HepG2 (cell line): ENCODE results near the gene CLDN24. TPM values are rescaled to one million over a fixed set of nuclear protein-coding genes. Genes with fewer than 3 reads are reported as not detected.

Experiments used
- FOXC1 ChIP-seq: sonication (generic); formaldehyde crosslinking; IDR thresholded peaks from 2 replicates; pipeline ENCODE4 v1.8.0; 2022; ENCODE audit warnings: mild to moderate bottlenecking, missing genetic modification reagents, borderline replicate concordance
- MAFG ChIP-seq: sonication (generic); formaldehyde crosslinking; IDR thresholded peaks from 2 replicates; pipeline ENCODE4 v1.5.1; 2020; ENCODE audit warnings: mild to moderate bottlenecking, missing genetic modification reagents
- SAP130 ChIP-seq: IDR thresholded peaks from 2 replicates; pipeline ENCODE4 v1.6.1; 2016; ENCODE audit warnings: low read depth
- ZFP36L1 ChIP-seq: sonication (generic); formaldehyde crosslinking; IDR thresholded peaks from 2 replicates; pipeline ENCODE4 v1.8.0; 2022; ENCODE audit warnings: mild to moderate bottlenecking, missing genetic modification reagents, moderate library complexity
- ZNF264 ChIP-seq: sonication (generic); formaldehyde crosslinking; IDR thresholded peaks from 2 replicates; pipeline ENCODE4 v1.4.0; 2020; ENCODE audit warnings: missing genetic modification reagents
- polyA plus RNA-seq, 8 experiments: library from polyadenylated mRNA; depleted of rRNA in 3 of 8; stranded (reverse) in 7 of 8; unstranded in 1 of 8; fragments of >200 nt; fragmentation: Illumina TruSeq in 4 of 8; extraction: Trizol in 4 of 8; gene quantifications; 2 replicates each; pipeline versions ENCODE4 v1.2.1 to v1.2.3, GENCODE V29; 2011 to 2016; ENCODE audit warnings: low read depth in 4 of 8, missing spikeins in 1 of 8, mixed read lengths in 1 of 8; ENCODE audit not compliant: insufficient read depth in 1 of 8
- total RNA-seq, 5 experiments: library from RNA; depleted of rRNA; stranded (reverse); fragments of >200 nt; fragmentation: Illumina TruSeq; extraction: Trizol; gene quantifications; 2 replicates each; pipeline ENCODE4 v1.2.3, GENCODE V29; 2016; ENCODE audit warnings: low read depth in 1 of 5
- TF ChIP-seq, protein P1 (sequence below): sonication (generic); formaldehyde crosslinking; IDR thresholded peaks from 2 replicates; pipeline ENCODE4 v1.5.1; 2020; ENCODE audit warnings: mild to moderate bottlenecking, missing genetic modification reagents, borderline replicate concordance
- TF ChIP-seq, protein P2 (sequence below): sonication (generic); formaldehyde crosslinking; IDR thresholded peaks from 2 replicates; pipeline ENCODE4 v1.4.0; 2020; ENCODE audit warnings: low read depth, mild to moderate bottlenecking, missing genetic modification reagents
- TF ChIP-seq, protein P3 (sequence below): sonication (generic); formaldehyde crosslinking; IDR thresholded peaks from 2 replicates; pipeline ENCODE4 v1.5.0; 2020; ENCODE audit warnings: mild to moderate bottlenecking, missing genetic modification reagents
- TF ChIP-seq, protein P4 (sequence below): conservative IDR thresholded peaks from 2 replicates; pipeline ENCODE4 v1.6.1; 2018; ENCODE audit warnings: missing genetic modification reagents

The CLDN24 gene
- total and polyA plus RNA-seq, 2 of the 13 experiments (the other 11 are each of a cell fraction or from before 2014, with no cell fraction given), result not detected

DNA sequence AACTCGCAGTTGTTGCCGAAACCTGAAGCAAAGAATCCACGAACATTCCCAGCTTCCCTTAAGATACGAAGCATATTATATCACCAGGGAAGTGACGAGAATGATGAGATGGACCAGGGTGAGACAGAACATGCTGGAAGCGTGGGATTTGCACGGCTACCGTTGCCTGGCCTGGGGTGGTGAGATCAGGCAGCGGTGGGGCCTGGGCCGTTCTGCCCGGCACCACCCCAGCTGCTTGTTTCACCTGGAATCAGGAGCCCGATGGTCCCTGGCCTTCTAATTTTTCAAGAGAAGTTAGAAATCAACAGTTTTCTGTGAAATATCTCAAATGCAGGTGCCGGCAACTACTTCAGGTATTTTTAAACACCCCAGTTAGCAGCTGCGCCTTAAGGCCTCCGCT is 7.9 kb downstream of the CLDN24 start (continued):
- TF ChIP-seq, protein P1, sequence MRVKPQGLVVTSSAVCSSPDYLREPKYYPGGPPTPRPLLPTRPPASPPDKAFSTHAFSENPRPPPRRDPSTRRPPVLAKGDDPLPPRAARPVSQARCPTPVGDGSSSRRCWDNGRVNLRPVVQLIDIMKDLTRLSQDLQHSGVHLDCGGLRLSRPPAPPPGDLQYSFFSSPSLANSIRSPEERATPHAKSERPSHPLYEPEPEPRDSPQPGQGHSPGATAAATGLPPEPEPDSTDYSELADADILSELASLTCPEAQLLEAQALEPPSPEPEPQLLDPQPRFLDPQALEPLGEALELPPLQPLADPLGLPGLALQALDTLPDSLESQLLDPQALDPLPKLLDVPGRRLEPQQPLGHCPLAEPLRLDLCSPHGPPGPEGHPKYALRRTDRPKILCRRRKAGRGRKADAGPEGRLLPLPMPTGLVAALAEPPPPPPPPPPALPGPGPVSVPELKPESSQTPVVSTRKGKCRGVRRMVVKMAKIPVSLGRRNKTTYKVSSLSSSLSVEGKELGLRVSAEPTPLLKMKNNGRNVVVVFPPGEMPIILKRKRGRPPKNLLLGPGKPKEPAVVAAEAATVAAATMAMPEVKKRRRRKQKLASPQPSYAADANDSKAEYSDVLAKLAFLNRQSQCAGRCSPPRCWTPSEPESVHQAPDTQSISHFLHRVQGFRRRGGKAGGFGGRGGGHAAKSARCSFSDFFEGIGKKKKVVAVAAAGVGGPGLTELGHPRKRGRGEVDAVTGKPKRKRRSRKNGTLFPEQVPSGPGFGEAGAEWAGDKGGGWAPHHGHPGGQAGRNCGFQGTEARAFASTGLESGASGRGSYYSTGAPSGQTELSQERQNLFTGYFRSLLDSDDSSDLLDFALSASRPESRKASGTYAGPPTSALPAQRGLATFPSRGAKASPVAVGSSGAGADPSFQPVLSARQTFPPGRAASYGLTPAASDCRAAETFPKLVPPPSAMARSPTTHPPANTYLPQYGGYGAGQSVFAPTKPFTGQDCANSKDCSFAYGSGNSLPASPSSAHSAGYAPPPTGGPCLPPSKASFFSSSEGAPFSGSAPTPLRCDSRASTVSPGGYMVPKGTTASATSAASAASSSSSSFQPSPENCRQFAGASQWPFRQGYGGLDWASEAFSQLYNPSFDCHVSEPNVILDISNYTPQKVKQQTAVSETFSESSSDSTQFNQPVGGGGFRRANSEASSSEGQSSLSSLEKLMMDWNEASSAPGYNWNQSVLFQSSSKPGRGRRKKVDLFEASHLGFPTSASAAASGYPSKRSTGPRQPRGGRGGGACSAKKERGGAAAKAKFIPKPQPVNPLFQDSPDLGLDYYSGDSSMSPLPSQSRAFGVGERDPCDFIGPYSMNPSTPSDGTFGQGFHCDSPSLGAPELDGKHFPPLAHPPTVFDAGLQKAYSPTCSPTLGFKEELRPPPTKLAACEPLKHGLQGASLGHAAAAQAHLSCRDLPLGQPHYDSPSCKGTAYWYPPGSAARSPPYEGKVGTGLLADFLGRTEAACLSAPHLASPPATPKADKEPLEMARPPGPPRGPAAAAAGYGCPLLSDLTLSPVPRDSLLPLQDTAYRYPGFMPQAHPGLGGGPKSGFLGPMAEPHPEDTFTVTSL, result no peak
- TF ChIP-seq, protein P2, sequence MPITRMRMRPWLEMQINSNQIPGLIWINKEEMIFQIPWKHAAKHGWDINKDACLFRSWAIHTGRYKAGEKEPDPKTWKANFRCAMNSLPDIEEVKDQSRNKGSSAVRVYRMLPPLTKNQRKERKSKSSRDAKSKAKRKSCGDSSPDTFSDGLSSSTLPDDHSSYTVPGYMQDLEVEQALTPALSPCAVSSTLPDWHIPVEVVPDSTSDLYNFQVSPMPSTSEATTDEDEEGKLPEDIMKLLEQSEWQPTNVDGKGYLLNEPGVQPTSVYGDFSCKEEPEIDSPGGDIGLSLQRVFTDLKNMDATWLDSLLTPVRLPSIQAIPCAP (CRISPR knock-in tag), result no peak
- no peak for TF ChIP-seq FOXC1 (CRISPR knock-in tag)
- TF ChIP-seq, protein P3, sequence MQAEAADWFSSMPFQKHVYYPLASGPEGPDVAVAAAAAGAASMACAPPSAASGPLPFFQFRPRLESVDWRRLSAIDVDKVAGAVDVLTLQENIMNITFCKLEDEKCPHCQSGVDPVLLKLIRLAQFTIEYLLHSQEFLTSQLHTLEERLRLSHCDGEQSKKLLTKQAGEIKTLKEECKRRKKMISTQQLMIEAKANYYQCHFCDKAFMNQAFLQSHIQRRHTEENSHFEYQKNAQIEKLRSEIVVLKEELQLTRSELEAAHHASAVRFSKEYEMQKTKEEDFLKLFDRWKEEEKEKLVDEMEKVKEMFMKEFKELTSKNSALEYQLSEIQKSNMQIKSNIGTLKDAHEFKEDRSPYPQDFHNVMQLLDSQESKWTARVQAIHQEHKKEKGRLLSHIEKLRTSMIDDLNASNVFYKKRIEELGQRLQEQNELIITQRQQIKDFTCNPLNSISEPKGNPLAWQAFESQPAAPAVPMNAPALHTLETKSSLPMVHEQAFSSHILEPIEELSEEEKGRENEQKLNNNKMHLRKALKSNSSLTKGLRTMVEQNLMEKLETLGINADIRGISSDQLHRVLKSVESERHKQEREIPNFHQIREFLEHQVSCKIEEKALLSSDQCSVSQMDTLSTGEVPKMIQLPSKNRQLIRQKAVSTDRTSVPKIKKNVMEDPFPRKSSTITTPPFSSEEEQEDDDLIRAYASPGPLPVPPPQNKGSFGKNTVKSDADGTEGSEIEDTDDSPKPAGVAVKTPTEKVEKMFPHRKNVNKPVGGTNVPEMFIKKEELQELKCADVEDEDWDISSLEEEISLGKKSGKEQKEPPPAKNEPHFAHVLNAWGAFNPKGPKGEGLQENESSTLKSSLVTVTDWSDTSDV (CRISPR knock-in tag), result no peak
- TF ChIP-seq SAP130 (CRISPR knock-in tag), result no peak
- no peak for TF ChIP-seq ZFP36L1 (CRISPR knock-in tag)
- TF ChIP-seq, protein P4, sequence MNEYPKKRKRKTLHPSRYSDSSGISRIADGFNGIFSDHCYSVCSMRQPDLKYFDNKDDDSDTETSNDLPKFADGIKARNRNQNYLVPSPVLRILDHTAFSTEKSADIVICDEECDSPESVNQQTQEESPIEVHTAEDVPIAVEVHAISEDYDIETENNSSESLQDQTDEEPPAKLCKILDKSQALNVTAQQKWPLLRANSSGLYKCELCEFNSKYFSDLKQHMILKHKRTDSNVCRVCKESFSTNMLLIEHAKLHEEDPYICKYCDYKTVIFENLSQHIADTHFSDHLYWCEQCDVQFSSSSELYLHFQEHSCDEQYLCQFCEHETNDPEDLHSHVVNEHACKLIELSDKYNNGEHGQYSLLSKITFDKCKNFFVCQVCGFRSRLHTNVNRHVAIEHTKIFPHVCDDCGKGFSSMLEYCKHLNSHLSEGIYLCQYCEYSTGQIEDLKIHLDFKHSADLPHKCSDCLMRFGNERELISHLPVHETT (CRISPR knock-in tag), result no peak
- no peak for TF ChIP-seq ZNF264 (CRISPR knock-in tag)
- TF ChIP-seq MAFG (CRISPR knock-in tag), result no peak
